GM18867 (cell line): ENCODE measurements around the gene CDS1.
A peak's percentile ranks its signal among the peaks of the same experiment; 100 is the strongest.
"Not testable (repeated sequence)": the region's sequence is repeated elsewhere in the genome, so short reads cannot be mapped to it uniquely, and the experiment has no call there.

ENCODE experiments used
- ATAC-seq: cut with Tn5 transposase; IDR thresholded peaks from one replicate; pipeline ENCODE4 v1.9.1; 2021; ENCODE audit warnings: mild to moderate bottlenecking, moderate library complexity; ENCODE audit not compliant: unreplicated experiment

The CDS1 gene

DNA sequence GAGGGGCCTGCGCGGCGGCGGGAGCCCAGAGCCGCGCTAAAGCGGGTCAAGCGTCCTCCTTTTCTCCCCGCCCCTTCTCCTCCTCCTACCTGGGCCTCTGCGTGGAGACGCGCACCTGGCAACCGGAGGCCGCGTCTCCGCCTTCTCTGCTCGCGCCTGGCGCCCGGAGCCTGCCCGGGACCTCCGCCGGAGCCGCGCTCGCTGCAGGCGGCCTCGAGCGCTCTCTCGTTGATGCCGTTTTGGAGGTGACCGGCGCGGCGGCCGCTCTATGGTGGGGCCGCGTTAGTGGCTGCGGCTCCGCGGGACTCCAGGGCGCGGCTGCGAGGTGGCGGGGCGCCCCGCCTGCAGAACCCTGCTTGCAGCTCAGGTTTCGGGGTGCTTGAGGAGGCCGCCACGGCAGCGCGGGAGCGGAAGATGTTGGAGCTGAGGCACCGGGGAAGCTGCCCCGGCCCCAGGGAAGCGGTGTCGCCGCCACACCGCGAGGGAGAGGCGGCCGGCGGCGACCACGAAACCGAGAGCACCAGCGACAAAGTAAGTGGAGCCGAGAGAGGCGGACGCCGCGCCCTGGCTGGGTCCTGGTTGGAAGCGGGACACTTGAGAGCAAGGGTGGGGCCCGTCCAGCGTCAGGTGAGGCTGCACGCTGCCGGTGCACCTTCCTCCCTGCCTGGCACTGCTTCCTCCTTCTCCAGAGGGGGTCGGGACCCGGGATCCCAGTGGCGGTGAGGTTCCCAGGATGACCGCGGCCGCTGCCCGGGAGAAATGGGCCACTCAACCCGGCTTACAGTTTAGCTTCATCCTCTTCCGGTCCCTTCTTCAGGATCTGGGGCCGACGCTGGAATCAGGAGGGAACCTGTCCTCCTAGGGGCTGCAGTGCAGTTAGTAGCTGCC lies at the start of gene CDS1:
CDS1 (plus strand) TSS at position 140 of the 888 bp plus-strand sequence; CDS start at position 415, 275 bp downstream.
- ATAC-seq = peak; percentile 59

DNA sequence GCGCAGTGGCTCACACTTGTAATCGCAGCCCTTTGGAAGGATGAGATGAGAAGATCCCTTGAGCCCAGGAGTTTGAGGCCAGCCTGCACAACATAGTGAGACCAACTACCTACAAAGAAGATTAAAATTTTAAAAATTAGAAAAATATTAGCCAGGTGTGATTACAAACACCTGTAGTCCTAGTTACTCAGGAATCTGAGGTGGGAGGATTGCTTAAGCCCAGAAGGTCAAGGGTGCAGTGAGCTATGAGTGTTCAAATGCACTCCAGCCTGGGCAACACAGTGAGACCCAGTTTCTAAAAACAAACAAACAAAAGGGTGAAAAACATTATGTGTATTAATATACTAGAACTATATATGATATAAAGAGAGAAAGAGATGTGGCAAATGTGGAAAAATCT lies 47.0 kb upstream of the CDS1 start:
- ATAC-seq = no peak

DNA sequence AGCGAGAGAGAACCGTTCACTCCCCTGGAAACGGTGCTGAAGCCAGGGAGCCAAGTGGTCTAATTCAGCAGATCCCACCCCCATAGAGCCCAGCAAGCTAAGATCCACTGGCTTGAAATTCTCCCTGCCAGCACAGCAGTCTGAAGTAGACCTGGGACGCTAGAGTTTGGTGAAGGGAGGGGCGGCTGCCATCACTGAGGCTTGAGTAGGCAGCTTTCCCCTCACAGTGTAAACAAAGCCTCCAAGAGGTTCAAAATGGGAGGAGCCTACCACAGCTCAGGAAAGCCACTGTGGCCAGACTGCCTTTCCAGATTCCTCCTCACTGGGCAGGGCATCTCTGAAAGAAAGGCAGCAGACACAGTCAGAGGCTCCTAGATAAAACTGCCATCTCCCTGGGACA lies 37.8 kb upstream of the CDS1 start:
- ATAC-seq = no peak

DNA sequence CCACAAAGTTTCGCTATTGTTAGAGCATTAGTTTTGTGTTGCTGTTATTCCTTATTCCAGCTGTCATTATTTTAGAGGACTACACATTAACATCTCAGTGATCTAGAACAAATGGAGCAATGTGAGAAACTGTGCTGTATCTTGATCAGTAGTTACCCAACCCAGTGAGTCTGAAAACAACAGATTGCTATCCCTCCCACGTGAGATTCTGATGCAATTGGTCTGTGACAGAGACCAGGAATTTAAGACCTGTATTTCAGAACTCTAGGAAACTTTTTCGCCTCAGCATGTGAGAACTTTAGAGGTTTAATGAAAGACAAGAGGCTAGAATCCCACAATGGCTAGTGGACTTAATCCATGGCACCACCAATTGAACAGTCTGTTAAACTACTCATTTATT lies 35.7 kb upstream of the CDS1 start:
- ATAC-seq = no peak

DNA sequence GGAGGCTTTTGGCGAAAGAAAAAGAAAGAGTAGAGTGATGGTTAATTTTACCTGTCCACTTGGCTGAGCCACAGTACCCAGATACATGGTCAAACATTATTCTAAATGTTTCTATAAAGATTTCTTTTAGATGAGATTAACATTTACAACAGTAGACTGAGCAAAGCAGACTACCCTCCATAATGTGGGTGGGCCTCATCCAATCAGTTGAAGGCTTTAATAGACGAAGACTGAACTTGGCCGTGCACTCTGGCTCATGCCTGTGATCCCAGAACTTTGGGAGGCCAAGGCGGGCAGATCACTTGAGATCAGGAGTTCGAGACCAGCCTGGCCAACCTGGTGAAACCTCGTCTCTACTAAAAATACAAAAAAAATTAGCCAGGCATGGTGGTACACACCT lies 33.7 kb upstream of the CDS1 start:
- not testable (repeated sequence) for ATAC-seq

DNA sequence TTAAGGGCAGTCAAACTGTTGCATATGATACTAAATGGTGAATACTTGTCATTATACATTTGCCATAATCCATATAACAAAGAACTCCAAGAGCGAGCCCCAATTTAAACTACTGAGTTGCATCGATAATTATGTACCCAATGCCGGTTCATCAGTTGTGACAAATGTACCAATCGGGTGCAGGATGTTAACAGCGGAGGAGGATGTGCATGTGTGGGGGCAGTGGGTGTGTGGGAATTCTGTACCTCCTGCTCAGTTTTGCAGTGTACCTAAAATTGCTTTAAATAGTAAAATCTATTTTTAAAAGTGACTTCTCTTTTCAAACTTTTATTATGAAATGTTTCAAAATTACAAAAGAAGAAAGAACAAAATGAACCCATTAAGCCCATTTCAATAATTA lies 20.8 kb upstream of the CDS1 start:
- ATAC-seq = no peak

DNA sequence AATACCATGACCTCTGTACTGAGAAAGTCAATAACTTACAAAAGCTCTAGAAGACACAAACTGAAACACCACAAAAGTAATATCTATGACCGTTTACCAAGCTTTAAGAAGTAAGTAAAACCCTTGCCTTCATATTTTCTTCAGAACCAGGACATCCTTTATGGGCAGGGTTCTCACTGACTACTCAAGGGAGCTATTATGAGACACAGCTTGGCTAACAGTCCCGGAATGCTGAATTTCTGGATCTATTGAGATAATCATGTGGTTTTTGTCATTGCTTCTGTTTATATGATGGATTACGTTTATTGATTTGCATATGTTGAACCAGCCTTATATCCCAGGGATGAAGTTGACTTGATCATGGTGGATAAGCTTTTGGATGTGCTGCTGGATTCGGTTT lies 19.9 kb upstream of the CDS1 start:
- ATAC-seq = no peak

DNA sequence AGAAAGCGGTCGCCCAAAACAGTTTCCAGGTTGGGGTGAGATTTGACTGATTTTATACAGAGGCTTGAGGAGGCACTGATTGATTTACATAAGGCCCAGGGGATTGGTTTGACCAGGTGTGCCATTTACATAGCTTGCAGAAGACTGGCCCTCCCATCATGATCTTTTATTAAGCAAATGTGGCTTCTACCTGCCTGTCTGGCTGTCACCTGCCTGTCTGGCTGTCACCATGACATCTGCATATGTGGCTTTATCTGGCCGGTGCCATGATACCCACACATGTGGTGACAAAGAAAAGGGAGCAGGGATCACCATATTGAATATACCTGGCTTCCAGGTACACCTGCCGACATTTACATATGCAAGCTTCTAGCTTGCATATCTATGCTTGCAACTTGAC lies 17.0 kb upstream of the CDS1 start:
- no peak for ATAC-seq

DNA sequence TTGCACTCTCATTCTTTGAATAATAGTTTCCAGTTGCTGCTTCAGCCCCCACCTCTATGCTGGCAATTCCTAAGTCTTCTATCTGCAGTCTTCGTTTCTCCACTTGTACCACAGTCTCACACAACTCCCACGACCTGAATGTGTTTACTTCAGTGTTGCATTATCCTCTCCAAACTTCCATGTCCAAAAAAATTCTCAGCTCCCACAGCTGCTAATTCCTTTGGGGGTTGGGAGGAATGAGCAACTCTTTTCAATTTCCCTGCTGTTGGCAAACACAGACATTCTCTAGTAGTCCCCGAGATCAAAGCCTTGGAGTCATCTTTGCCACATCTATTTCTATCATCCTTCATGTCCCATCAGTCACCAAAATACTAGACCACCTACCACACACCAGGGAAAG lies 14.4 kb upstream of the CDS1 start:
- ATAC-seq = no peak

DNA sequence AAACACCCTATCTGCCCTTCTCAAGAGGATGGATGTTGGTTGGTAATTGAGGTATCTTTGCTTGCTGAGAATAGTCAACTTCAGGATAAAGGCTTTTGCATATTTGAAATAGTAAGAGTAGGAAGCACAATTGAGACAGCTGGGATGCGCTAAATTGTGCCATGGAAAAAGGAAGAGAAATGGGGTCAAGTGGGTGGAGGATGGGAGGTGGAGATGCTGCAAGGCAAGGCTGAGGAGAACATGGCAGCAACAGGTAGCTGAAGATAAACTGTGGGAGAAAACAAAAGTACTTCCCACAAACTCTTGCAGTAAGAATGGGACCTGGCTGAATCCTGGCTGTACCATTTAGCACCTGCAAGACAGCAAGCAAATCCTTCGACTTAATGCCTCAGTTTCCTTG lies 13.9 kb upstream of the CDS1 start:
- no peak for ATAC-seq

DNA sequence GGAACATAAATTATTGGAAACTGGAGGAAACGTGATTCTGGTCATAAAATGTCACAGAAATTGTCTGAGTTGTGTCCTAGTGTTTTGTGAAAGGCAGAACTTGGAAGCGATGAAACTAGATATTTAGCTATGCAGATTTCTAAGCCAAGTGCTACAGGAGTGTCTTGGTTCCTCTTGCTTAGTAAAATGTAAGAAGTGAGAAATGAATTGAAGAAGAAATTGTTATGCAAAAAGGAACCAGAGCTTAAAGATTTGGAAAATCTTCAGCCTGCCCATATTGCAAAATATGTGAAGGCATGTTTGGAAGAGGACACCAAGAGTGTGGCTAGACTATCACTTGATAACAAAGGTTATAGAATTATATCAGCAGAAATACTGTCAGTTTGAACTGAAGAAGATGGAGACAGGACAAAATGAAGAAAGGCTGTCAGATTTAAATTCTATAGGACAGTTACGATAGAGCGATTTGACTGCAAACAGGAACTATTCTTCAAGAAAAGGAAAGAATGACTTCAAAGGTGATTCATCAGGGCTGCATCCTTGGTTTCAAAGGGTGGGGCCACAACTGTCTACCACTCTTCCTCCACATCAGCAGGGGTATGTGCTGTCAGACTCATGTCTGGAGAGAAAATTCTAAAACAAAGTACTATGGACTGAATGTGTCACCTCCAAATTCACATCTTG lies 9.4 kb upstream of the CDS1 start:
- no peak for ATAC-seq

DNA sequence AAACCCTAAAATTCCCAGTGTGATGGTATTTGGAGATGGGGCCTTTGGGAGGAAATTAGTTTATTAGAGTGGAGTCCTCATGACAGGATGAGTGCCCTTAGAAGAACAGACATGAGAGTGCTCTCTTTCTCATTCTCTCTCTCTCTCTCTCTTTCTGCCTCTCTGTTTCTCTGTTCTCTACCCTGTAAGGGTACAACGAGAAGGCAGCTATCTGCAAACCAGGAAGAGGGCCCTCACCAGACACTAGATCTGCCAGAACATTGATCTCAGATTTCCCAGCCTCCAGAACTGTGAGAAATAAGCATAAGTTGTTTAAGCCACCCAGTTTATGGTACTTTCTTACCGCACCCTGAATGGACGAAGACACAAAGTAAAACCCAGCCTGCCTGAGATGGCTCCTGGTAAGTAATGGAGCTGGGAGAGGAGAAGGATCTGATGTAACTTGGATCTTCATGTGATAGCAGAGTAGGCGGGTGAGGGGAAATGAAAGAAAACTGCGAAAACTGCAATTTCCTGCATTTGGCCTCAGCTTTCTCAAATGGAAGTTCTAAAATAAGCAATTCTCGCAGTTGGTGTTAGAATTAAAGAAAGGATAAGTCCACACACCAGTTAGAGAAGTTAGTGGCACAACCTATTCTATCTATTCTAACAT lies 8.7 kb upstream of the CDS1 start:
- no peak for ATAC-seq

DNA sequence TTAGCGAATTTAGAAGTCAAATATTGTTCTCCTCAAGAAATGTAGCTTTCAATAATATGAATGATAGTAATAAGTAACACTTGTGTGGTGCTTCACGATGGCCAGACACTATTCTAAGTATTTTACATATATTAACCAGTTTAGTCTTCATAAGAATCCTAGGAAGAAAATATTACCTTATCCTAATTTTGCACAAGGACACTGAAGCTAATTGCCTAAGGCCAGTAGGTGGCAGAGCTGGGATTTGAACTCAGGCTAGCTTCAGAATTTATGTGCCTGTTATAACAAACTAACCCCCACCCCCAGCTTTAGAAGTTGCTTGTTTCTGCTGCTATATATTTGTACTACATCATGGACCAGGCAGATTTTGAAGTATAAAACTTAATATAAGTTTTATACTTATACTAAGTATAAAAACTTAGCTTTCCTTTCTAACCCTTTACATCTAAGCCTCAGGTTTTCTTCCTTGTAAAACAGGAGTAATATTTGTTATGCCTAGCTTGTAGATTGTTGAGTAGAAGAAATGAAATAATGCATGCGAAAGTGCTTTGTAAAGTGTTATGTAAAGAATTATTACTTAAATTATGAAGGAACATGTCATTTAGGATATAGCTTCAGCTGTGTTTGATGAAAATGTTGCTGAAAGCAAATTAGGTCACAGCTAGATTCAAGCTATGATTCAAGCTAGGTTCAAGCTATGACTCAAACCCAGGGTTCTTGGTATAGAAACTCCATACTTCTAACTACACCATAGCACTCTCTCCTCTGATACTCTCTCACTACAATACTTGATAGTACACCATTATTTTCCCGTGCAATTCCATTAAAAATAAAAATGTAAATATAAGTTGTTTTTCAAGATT lies 4.2 kb upstream of the CDS1 start:
- ATAC-seq = no peak

DNA sequence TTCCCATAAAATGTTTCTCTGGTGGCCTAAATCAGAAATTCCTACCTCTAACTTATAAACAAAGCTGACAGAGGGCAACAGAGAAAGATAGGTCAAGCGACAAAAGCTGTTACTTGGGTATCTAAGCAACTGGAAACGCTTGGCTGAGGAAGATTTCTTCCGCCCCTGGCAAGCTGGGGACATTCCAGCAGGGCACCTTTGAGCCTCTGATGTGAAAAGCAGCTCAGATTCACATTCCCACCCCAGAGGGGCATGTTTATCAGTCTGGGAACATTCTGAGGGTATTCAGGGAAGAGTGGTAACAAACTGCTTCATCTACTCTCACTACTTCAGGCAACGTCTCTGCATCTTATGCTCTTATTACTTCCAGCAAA lies 3.5 kb upstream of the CDS1 start:
- ATAC-seq = no peak

DNA sequence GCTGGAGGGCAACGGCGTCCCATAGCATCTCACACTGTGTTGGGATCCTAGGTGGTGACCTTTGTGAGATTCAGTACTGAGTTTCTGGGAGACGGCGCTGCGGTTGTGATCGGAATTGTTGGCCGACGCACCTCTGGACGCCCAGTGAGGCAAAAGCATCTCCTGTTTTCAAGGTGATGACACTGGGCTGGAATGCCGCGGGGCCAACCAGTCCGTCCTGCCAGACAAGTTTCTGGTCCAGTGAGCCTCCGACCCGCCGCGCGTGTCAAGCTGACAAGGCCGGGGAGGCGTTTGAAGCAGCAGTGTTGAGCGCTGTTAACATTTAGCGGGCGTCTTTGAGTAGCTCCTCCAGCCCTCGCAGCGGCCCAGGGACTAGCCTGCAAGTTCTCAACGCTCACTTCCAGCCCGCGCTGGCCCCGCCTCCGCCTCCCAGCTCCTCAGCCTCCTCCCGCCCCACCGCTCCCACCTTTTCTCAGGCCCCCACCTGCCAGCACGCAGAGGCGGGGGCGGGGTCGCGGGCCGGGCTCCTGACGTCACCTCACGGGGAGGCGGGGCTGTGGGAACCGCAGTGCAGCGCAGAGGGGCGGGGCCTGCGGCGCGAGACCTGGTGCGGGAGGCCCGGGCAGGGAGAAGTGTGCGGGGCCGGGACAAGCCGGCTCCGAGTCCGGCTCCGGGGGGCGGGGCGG lies 482 bp upstream of the CDS1 start:
- peak; percentile 82 for ATAC-seq

DNA sequence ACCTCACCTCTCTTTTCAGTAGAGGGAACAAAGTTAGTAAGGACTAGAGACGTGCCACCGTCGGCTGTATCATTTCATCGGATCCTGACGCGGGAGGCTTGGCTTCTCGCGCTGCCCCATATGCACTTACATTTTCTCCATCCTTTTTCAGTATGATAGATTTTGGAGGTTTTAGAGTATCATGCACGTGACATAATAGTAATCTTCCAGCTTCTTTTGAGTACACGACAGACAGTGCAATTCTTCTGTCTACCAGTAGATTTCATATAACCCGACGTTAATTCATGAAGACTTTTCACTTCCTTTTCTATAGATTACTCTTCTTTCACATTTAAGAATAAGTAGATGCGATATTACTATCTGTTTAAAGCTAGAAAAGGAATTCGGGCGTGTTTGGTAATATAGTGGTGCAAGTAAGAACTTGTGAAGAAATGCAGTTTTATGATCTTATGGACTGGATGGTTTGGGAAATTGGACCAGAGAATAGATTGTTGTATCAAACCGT lies 1.0 kb downstream of the CDS1 start:
- no peak for ATAC-seq

DNA sequence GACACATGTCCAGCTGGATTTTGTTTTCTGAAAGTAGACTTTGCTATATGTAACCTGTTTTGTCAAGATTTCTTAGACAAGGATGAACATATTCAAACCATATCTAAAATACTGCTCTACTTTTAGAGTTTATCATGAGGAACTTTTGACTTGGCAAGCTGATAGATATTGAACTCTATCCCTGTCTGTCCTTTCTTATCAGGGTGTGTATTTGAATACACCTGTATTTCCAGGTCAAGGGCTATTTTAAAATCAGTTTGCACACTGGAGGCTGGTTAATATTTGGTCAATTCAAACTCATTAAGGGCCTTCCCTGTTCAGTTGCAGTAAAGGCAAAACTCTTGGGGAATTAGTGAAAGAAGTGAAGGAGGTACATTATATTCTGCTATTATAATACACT lies 2.3 kb downstream of the CDS1 start:
- ATAC-seq = no peak

DNA sequence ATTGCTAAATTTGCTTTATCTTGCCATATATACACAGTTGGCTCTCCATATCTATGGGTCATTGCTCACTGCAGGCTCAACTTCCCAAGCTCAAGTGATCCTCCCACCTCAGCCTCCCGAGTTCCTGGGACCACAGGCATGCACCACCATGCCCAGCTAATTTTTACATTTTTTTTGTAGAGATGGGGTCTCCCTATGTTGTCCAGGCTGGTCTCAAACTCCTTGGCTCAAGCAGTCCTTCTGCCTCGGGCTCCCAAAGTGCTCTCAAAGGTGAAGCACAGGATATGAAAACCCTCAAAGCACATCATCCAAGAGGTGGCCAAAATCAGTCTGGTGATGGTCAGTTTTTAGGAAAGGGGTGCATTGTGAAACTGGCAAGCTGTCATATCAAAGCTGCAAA lies 11.8 kb downstream of the CDS1 start:
- no peak for ATAC-seq

DNA sequence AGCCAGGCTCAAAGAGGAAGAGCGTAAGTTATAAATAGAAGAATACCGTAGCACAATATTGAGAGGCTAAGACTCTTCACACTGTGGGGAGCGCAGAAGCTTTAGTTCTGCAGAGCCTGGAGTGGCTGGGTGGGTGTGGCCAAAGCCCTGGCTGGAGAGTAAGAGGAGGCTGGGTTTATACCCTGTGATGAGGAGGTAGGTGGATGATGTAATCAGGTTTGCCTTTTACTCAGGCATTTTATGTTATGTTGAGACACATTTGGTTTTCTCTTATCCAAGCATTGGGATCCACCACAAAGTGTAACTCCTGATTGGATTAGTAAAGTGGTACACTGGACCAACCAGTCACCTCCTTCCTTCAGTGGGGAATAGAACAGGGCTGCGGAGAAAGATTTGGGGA lies 13.9 kb downstream of the CDS1 start:
- ATAC-seq = no peak

DNA sequence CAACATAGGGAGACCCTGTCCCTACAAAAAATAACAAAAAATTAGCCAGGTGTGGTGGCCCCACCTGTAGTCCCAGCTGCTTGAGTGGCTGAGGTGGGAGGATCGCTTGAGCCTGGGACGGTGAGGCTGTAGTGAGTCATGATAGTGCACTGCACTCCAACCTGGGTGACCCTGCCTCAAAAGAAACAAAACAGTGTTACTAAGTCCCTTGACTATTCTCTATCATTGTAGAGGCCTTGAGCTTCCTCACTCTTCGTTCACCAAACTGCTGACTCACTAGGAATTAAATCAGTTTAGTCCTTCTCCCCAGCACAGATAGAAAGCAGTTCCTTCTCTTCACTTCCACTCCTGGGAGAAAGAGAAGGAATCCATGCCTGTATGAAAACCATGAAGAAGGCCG lies 14.5 kb downstream of the CDS1 start:
- ATAC-seq = no peak
